Uterus (tissue), 4 donors: ENCODE results near the gene KRTAP4-4. TPM values are rescaled to one million over a fixed set of nuclear protein-coding genes. Genes with fewer than 3 reads are reported as not detected.
"Not testable (repeated sequence)": the region's sequence is repeated elsewhere in the genome, so short reads cannot be mapped to it uniquely, and the experiment has no call there.

ENCODE experiments used
- DNase-seq, 2 donors: peaks; one replicate each; pipeline ENCODE4 v3.0.0-alpha.2; 2019 to 2020
- H3K27ac ChIP-seq, 2 donors: fragments of 200-600 bp; sonication (generic); 1 replicate in 1 of 2; 2 replicates in 1 of 2; pipeline ENCODE4 v1.5.1; 2016 to 2018
- H3K27me3 ChIP-seq, 2 donors: fragments of 200-600 bp; sonication (generic); one replicate each; pipeline ENCODE4 v1.5.1; 2018 to 2019; ENCODE audit warnings: control low read depth in 1 of 2
- H3K36me3 ChIP-seq, 2 donors: fragments of 200-600 bp; sonication (generic); one replicate each; pipeline ENCODE4 v1.5.1; 2019; ENCODE audit warnings: control low read depth in 1 of 2
- H3K4me1 ChIP-seq, 2 donors: fragments of 200-600 bp; sonication (generic); one replicate each; pipeline ENCODE4 v1.5.1; 2018 to 2019; ENCODE audit warnings: control low read depth in 1 of 2
- H3K4me3 ChIP-seq, 2 donors: fragments of 200-600 bp; sonication (generic); 1 replicate in 1 of 2; 2 replicates in 1 of 2; pipeline ENCODE4 v1.5.1; 2018 to 2019; ENCODE audit warnings: mild to moderate bottlenecking in 1 of 2
- H3K9me3 ChIP-seq, 2 donors: fragments of 200-600 bp; sonication (generic); one replicate each; pipeline ENCODE4 v1.5.1; 2019; ENCODE audit warnings: control low read depth in 1 of 2
- CTCF ChIP-seq, 4 experiments: fragments of 200-600 bp in 2 of 4; fragments of 450-650 bp in 2 of 4; sonication (generic) in 2 of 4; IDR thresholded peaks; one replicate each; pipeline ENCODE4 v1.5.1; 2016 to 2019; ENCODE audit warnings: antibody characterized with exemption in 4 of 4, mild to moderate bottlenecking in 2 of 4, moderate library complexity in 1 of 4
- POLR2A ChIP-seq, 2 donors: fragments of 450-650 bp; IDR thresholded peaks; one replicate each; pipeline ENCODE4 v1.6.1; 2016; ENCODE audit warnings: antibody characterized with exemption in 2 of 2, mild to moderate bottlenecking in 1 of 2, moderate library complexity in 1 of 2
- intact Hi-C: fragments of 100-400 bp; cut with DNase I; formaldehyde crosslinking; loops from one replicate; pipeline ENCODE4 v1.15.1; 2023; ENCODE audit warnings: low total_unique reads
- total RNA-seq, 4 donors: library from RNA; depleted of rRNA in 3 of 4; stranded (reverse); fragments of >200 nt in 3 of 4; gene quantifications; one replicate each; pipeline versions ENCODE4 v1.1.0 to v1.2.4, GENCODE V29; 2014 to 2023
- donor health status: DM: yes; HTN: yes; CAD: no.

KRTAP4-4 gene
- not detected for total RNA-seq

DNA sequence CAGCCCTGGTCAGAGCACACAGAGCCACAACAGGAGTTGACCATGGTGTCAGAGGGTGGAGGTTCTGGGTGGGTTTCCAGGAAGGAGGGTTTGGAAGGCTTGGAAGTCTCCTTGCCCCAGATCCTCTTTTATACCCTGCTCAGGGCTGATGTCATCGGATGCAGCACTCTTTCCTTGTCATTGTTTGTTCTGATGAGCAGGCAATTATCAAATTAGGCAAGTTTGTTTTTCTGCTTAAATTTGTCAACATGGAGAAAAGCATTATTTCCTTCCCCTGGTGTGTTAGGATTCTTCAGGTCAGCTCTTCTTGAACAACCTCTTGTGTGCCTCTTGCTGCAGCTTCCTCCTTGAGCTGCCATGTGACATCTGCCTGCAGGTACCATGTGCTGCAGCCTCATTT is at the start of gene KRTAP4-4:
TSS of gene KRTAP4-4 (minus strand) at position 101 of the 400 bp plus-strand sequence. CDS start at position 44, 57 bp downstream.
- no peaks in the 10 kb centered on the region for H3K27me3 ChIP-seq

GRCh38 chr17:41199421-41200078 is 39.0 kb upstream of the KRTAP4-4 start:
- no peak overlapping the region for H3K4me3 ChIP-seq
- intact Hi-C loops: no loop called here
- no peaks in the 10 kb centered on the region for H3K27me3 ChIP-seq
- H3K9me3 ChIP-seq: no peaks in the 10 kb centered on the region
- no peaks in the 10 kb centered on the region for H3K4me1 ChIP-seq
- TF ChIP-seq POLR2A (IDR thresholded peaks at IDR 0.05): no peak
- TF ChIP-seq CTCF (IDR thresholded peaks at IDR 0.05): no peak
- H3K36me3 ChIP-seq: no peaks in the 10 kb centered on the region
- no peak for DNase-seq
- H3K27ac ChIP-seq: no peak overlapping the region

More for the DNA sequence above, at the start of gene KRTAP4-4:
- Histone ChIP-seq H3K9me3 (no peaks in the 10 kb centered on the region), H3K4me1 (no peaks in the 10 kb centered on the region), H3K27ac (no peak within 1 kb of the TSS), H3K36me3 (no peaks in the 10 kb centered on the region), H3K4me3 (no peak within 1 kb of the TSS)
- no peak for TF ChIP-seq POLR2A (IDR thresholded peaks at IDR 0.05)
- intact Hi-C loops: no loop called here
- no peak for DNase-seq

GRCh38 chr17:41196068-41196467 is 35.5 kb upstream of the KRTAP4-4 start:
- no peak overlapping the region for H3K4me3 ChIP-seq
- TF ChIP-seq POLR2A (IDR thresholded peaks at IDR 0.05) (no peak), CTCF (IDR thresholded peaks at IDR 0.05) (no peak)
- no peaks in the 10 kb centered on the region for H3K27me3 ChIP-seq
- H3K4me1 ChIP-seq: no peaks in the 10 kb centered on the region
- no peaks in the 10 kb centered on the region for H3K9me3 ChIP-seq
- H3K36me3 ChIP-seq: no peaks in the 10 kb centered on the region
- DNase-seq: no peak
- H3K27ac ChIP-seq: no peak overlapping the region
- intact Hi-C loops: no loop called here

- Histone ChIP-seq H3K36me3 (no peaks in the 10 kb centered on the region), H3K27ac (no peak overlapping the region), H3K9me3 (no peaks in the 10 kb centered on the region), H3K27me3 (no peaks in the 10 kb centered on the region), H3K4me1 (no peaks in the 10 kb centered on the region), H3K4me3 (no peak overlapping the region)
- no peak for TF ChIP-seq POLR2A (IDR thresholded peaks at IDR 0.05)
- no peak for TF ChIP-seq CTCF (IDR thresholded peaks at IDR 0.05)
- no peak for DNase-seq
- intact Hi-C loops: no loop called here
These were observed 29.8 kb upstream of the KRTAP4-4 start for GRCh38 chr17:41190328-41190727.

GRCh38 chr17:41189837-41190318 is 29.3 kb upstream of the KRTAP4-4 start, which contains the start of gene KRTAP9-1:
Gene KRTAP9-1, plus strand, starts transcription at chr17:41189887. Its CDS starts 0 bp downstream, at chr17:41189887.
- H3K4me1 ChIP-seq, intact Hi-C loops, DNase-seq, H3K27me3 ChIP-seq, H3K4me3 ChIP-seq, H3K36me3 ChIP-seq, H3K9me3 ChIP-seq, H3K27ac ChIP-seq: not testable (repeated sequence)

DNA sequence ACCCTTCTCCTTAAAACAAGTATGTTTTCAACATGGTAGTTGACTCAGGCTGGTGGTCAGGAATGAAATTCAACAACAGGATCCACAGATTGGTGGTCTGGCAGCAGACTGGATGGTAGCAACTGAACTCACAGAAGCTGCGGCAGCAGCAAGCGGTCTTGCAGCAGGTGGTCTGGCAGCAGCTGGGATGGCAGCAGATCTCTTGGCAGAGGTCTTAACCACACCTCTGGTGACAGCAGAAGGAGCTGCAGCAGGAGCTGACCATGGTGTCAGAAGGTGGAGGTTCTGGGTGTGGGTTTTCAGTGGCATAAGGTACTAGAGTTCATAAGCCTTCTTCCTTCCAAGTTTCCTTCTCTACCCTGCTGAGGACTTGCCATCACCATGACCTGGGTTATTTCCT is 26.3 kb upstream of the KRTAP4-4 start:
- H3K9me3 ChIP-seq: no peaks in the 10 kb centered on the region
- no peak overlapping the region for H3K4me3 ChIP-seq
- H3K36me3 ChIP-seq: no peaks in the 10 kb centered on the region
- H3K27ac ChIP-seq: no peak overlapping the region
- no peak for DNase-seq
- TF ChIP-seq CTCF (IDR thresholded peaks at IDR 0.05) (no peak), POLR2A (IDR thresholded peaks at IDR 0.05) (no peak)
- intact Hi-C loops: no loop called here
- no peaks in the 10 kb centered on the region for H3K27me3 ChIP-seq
- no peaks in the 10 kb centered on the region for H3K4me1 ChIP-seq
